Measurements from ENCODE around the gene BIRC7.

DNA sequence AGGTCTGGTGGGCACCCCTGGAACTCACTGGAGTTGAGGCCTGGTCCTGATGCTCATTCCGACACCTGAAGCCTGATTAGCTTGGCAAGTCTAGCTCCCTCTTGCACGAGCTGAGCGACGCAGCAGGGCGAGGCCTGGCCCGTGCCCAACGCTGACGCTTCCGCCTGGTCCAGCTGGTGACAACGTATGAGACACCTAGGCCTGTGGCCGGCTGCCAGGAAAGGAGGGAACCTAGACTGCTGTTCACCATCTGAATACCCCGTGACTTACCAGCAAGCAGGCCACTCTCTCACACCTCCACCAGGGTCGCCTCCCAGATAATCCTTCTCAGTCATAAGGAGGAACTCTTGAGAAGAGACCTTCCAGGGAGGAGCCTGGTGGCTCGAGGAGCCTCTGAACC lies 44.3 kb upstream of the BIRC7 start:
- TF ChIP-seq EZH2 (IDR thresholded peaks at IDR 0.05) (no peak), YY1 (IDR thresholded peaks at IDR 0.05; ENCODE audit: extremely low read depth, insufficient replicate concordance, low read depth, low read length) (no peak), EZH2phosphoT487 (IDR thresholded peaks at IDR 0.05; ENCODE audit: borderline replicate concordance) (no peak), POLR2A (IDR thresholded peaks at IDR 0.05; ENCODE audit: borderline replicate concordance, extremely low read depth, insufficient read depth, insufficient read length) (no peak), CTCF (IDR thresholded peaks at IDR 0.05 in 2 of 3, conservative IDR thresholded peaks at IDR 0.05 in 1 of 3; ENCODE audit: borderline replicate concordance in 1 of 3, insufficient read depth in 1 of 3, low read depth in 2 of 3, low read length in 2 of 3) (no peak), REST (IDR thresholded peaks at IDR 0.05; ENCODE audit: low read depth) (no peak), POLR2AphosphoS5 (IDR thresholded peaks at IDR 0.05; ENCODE audit: low read depth, low read length) (peak; percentile 73), SP1 (IDR thresholded peaks at IDR 0.05; ENCODE audit: low read depth) (no peak; the same call in 1 of the 2 replicates)
